Epithelial cell of prostate (primary cell): ENCODE results near the gene NAA50.
A peak's percentile ranks its signal among the peaks of the same experiment; 100 is the strongest.

Experiments used
- DNase-seq: peaks from one replicate; pipeline ENCODE4 v3.0.0-alpha.2; 2011; ENCODE audit warnings: low read depth, low spot score
- H3K27ac ChIP-seq: fragments of 450-650 bp; 2 replicates; pipeline ENCODE4 v1.5.1; 2017; ENCODE audit warnings: mild to moderate bottlenecking

NAA50 gene

DNA sequence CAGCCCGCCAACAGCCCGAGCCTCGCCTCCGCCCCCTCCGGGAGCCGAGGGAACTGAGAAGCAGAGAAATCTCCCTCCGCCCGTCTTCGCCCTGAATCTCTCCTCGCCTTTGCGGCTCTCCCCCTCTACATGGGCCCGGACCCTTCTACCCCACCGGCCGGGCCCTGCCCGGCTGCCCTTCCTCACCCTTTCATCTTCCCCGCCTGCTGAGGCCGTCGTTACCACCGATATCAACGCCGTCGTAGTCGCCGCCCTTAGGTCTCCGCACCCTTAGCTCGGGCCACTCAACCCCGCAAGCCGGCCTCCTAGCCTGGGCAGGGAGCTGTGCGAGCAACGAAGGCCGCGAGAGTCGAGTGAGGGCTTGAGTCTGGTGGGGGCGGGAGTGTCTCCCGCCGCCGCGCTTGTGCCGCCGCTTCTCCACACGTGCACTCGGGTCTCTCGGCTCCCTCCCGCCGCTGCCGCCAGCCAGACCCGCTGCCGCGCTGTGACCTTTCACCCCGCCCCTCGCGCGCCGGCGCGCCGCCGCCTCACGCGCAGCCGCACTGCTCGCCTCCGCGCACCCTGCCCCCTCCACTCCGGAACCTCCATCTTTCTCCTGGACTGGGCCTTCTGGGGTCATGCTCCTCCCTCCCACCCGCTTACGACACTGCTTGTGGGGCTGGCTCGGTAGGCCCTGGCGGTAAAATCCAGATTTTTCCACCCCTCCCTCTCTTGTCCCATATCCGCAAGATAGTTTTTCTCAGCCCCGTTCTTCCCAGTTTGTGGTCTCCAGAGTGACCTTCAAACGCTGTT is at the start of gene NAA50:
NAA50 (minus strand) TSS at position 494 of the 792 bp plus-strand sequence; CDS start at position 194, 300 bp downstream.
- H3K27ac ChIP-seq, result peak within 1 kb of the TSS; percentile 98
- no peak for DNase-seq

GRCh38 chr3:113795693-113796092 is 49.6 kb upstream of the NAA50 start:
- H3K27ac ChIP-seq, result no peak overlapping the region
- no peak for DNase-seq

- no peak overlapping the region for H3K27ac ChIP-seq
Observed at GRCh38 chr3:113794526-113794925, 48.5 kb upstream of the NAA50 start.

DNA sequence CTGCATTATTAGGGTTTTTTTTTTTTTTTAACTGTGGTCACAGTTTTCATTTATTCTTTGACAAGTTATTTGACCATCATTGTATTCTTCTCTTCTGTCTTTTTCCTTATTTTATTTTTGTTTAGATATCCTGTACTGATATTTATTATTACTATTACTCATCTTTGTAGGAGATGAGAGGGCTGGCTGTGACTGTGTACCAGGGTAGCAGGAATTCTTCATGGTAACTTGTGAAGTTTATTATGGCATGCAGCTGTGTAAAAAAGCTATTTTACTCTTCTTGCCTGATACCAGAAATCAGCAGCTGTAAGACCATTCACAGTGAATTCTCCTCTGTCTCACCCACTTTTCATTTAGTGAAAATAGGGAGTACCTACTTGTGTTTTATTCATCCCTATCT is 45.3 kb upstream of the NAA50 start:
- no peak for DNase-seq
- no peak overlapping the region for H3K27ac ChIP-seq

More at GRCh38 chr3:113794526-113794925, 48.5 kb upstream of the NAA50 start:
- no peak for DNase-seq

DNA sequence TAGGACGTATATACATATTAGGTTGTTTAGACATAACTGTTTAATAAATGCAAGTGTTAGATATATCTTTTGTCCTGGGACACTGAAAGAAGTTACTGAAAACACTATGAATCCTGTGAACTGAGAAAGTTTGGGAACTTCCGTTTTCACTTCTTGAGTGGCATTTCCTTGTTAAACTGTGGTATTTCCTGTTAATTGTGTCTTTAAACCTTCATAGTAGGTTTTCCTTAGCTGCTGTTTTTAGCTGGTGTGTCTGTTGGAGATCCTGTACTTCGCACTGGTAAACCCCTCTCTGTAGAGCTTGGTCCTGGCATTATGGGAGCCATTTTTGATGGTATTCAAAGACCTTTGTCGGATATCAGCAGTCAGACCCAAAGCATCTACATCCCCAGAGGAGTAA is 37.9 kb upstream of the NAA50 start:
- no peak for DNase-seq
- no peak overlapping the region for H3K27ac ChIP-seq

GRCh38 chr3:113783463-113783862 is 37.4 kb upstream of the NAA50 start:
- H3K27ac ChIP-seq, result no peak overlapping the region
- DNase-seq, result no peak

GRCh38 chr3:113776564-113776963 is 30.5 kb upstream of the NAA50 start:
- no peak for DNase-seq
- H3K27ac ChIP-seq, result no peak overlapping the region

DNA sequence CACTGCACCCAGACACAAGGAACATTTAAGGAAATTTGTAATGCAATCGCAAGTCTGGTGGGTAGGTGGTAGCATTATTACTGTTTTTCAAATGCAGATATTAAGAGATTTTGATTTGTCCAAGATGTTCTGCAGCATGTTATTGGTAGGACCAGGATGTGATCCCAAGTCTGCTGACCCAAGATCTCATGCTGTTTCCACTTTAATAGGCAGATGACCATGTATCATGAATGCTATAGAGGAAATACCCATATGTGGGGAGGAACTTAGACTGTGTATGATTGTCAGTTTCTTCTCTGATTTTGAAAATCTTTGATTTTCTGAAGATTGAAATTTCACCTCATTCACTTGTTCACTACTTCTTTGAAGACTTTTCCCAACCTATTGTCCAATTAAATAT is 29.5 kb upstream of the NAA50 start:
- H3K27ac ChIP-seq, result no peak overlapping the region
- no peak for DNase-seq

- H3K27ac ChIP-seq, result no peak overlapping the region
- no peak for DNase-seq
Observed at GRCh38 chr3:113773381-113773780, 27.3 kb upstream of the NAA50 start.

- H3K27ac ChIP-seq, result no peak overlapping the region
Observed at GRCh38 chr3:113771993-113772392, 25.9 kb upstream of the NAA50 start.

DNA sequence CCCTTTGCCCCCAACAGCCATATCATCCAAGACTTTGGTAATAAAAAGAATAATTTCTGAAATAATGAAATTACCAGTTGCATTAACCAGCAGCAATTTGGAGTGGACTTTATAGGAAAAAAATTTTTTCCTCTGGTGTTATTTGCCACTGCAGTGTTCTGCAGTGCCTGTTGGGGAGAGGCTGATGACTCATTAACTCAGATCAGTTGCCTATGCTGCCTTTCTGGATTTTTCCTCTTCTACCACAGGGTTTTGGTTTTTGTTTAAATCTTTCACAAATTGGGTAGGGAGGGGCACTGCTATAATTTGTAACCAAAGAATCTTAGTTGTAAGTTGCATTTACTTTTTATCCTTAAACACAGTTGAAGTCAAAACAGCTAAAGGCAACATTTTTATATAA is 23.5 kb upstream of the NAA50 start:
- no peak overlapping the region for H3K27ac ChIP-seq
- DNase-seq, result no peak

More at GRCh38 chr3:113771993-113772392, 25.9 kb upstream of the NAA50 start:
- no peak for DNase-seq

- no peak overlapping the region for H3K27ac ChIP-seq
- DNase-seq, result no peak
Observed at GRCh38 chr3:113764698-113765097, 18.6 kb upstream of the NAA50 start.

DNA sequence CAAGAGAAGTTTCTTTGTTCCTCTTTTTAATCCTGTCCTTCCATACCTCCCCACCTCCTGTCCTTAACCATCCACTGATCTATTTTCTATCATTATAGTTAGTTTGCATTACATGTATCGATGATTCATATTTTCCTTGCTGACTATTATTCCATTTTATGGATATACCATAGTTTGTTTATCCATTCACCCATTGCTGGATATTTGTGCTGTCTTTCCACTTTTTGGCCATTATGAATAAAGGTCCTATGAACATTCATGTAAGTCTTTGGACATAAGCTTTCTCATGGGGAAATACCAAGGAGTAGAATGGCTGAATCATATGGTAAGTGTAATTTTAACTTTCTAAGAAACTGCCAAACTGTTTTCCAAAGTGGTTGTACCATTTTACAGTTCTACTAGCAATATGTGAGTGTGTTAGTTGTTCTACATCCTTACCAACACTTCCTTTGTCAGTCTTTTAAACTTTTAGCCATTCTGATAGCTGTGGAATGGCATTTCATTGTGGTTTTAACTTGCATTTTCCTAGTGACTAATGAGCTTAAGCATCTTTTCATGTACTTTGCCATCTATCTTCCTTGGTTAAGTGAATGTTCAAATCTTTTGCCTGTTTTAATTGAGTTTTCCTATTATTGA is 12.5 kb upstream of the NAA50 start:
- H3K27ac ChIP-seq, result no peak overlapping the region
- DNase-seq, result no peak

GRCh38 chr3:113754494-113755159 is 8.6 kb upstream of the NAA50 start:
- no peak overlapping the region for H3K27ac ChIP-seq
- DNase-seq, result no peak

DNA sequence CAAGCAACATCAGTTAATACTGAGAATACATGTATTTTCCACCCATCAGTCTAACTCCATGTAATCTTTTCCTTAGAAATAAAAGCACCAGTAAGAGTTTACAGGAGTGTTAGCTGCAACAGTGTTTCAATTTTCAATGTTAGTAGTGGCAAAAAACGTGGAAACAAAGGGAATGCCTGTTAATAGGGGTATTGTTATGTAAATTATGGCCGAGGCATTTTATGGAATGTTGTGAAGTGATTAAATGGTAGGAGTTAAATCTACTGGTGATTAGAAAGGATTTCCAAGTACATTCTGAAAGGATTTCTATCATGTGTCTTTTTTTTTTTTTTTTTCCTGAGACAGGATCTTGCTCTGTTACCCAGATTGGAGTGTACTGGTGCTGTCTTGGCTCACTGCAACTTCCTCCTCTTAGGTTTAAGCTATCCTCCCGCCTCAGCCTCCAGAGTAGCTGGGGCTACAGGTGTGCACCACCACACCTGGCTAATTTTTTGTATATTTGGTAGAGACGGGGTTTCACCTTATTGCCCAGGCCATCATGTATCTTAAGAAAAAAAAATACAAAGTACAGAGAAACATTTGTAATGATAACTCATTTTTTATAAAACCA is 7.4 kb upstream of the NAA50 start:
- H3K27ac ChIP-seq, result no peak overlapping the region
- DNase-seq, result no peak

DNA sequence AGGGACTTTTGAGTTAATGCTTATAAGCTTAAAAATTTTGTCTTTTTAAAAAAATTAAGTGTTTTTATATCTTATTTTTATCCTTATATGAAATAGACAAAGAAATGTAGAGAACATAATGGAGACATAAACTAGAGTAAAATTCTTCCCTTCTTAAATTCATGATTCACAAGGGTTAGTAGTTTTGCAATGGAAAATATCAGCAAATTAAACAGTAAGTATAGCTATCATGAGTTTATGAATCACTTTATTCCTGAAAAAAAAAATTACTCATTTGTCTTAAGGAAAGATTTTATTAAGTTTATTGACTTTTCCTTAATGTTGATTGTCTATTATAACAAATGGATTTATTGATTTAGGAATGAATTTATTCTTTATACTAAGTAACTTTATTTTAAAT is 5.1 kb upstream of the NAA50 start:
- H3K27ac ChIP-seq, result no peak overlapping the region
- DNase-seq, result no peak

DNA sequence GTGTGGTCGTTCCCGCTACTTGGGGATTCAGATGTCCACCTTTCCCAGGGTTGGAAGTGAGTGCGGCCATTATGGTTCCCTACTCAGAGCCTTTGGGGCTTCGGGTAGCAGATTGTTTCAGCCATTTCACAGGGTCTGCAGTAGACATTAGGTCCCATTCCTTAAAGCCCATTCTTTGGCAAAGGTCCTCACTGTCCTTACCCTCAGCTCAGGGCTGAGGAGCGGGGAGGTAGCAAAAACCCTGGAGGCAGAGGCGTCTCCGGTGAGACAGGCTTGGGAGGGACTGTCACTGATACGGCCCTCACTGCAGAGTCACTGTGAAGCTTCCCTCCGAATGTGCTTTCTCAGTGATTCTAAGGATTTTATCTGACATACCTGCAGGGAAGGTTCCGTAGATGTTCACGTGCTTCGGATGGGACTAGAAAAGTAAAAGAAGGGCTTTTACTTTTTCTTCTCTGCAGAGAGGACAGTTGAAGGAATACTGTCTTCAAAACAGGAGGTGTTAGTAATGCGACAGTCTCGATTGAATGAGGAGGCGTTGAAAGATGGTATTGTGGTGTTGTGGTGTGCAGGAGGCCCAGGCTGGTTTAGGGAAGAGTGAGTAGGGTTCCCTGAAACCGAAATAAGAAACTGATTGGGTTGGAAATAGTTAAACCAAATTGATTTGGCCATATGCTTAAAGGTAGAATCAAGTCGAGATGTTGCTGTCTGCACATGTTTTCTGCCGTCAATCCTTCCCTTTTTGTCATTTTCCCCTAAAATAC is 1.4 kb upstream of the NAA50 start:
- DNase-seq, result no peak
- peak overlapping the region; percentile 98 for H3K27ac ChIP-seq

DNA sequence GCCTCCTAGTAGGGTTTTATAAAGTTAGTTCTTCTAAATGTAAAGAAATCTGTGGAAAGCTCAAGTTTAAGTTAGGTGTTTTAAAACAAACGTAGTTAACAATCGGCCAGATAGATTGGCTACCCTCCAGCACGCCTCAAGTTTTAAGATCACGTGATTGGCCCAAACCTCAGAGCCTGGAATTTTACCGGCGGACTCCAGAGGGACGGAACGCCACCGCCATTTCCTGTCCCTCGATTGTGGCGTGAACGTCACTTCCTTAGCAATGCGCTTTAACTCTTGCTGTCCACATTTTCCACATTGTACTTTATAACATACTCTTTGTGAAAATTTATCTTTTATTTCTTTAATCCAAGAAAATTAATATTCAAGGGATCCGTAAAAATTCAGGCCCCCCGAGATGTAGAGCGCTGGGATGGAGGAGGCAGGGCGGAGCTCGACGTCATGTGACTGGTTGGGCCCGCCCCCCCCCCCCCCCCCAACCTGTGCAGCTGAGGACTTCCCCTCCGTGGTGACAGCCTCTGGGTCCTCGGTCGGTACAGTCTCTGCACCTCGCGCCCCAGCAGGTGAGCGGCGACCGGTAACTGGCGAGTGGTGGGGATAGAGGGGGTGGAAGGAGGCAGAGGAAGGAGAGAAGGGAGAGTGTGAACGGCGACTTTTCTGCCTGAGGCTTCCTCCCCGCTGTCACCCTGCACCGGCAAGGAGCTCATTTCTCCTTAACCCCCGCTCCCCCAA is 666 bp upstream of the NAA50 start, which contains the start of gene ATP6V1A:
ATP6V1A (plus strand) TSS at position 488 of the 735 bp plus-strand sequence. CDS start 31,719 bp downstream, outside the sequence.
- peak within 1 kb of the TSS; percentile 98 for H3K27ac ChIP-seq
- DNase-seq, result peak; percentile 74
